Astrocyte (in vitro differentiated cells and primary cell): ENCODE measurements around the gene SLC6A15.

ENCODE experiments used
- CTCF ChIP-seq: IDR thresholded peaks from 2 replicates; pipeline ENCODE4 v1.5.1; 2011; ENCODE audit warnings: low read depth, mild to moderate bottlenecking, inconsistent platforms, low read length, moderate library complexity; ENCODE audit not compliant: insufficient read depth
- EZH2 ChIP-seq: IDR thresholded peaks from 2 replicates; pipeline ENCODE4 v1.6.1; 2012; ENCODE audit warnings: mild to moderate bottlenecking, low read length, inconsistent platforms; ENCODE audit not compliant: insufficient read depth

GRCh38 chr12:84810611-84811010, 102.0 kb downstream of the SLC6A15 start:
- TF ChIP-seq CTCF, result no peak
- TF ChIP-seq EZH2, result no peak
